Measurements from ENCODE around the gene HPS4. TPM values are rescaled to one million over a fixed set of nuclear protein-coding genes. Genes with fewer than 3 reads are reported as not detected.

The HPS4 gene
- total RNA-seq, 1 donor from 2014 or later, result 44.5 TPM

- peak overlapping the region; percentile 72 for H3K4me3 Mint-ChIP-seq
- H3K27me3 Mint-ChIP-seq (ENCODE audit: insufficient read depth), result no peaks in the 10 kb centered on the region
- intact Hi-C loops (cut with micrococcal nuclease), result loop anchor here (1.0 kb wide), 1 partner anchor 46 kb away; no protein-coding TSS in a partner anchor
- H3K4me1 Mint-ChIP-seq (ENCODE audit: low read depth), result peaks cover 62% of the 10 kb centered on the region
- DNase-seq (ENCODE audit: low spot score), result no peak
- H3K27ac Mint-ChIP-seq, result peak overlapping the region; percentile 82
- peaks cover 39% of the 10 kb centered on the region for H3K36me3 Mint-ChIP-seq (ENCODE audit: low read depth)
- H3K9me3 Mint-ChIP-seq, result no peaks in the 10 kb centered on the region
Observed at GRCh38 chr22:26477341-26477731, 6.2 kb downstream of the HPS4 start.

GRCh38 chr22:26476705-26477340, 6.8 kb downstream of the HPS4 start:
- H3K27me3 Mint-ChIP-seq (ENCODE audit: insufficient read depth), result no peaks in the 10 kb centered on the region

GRCh38 chr22:26474682-26475081, 8.9 kb downstream of the HPS4 start:
- intact Hi-C loops (cut with micrococcal nuclease), result no loop called here
- Mint-ChIP-seq H3K9me3 (no peaks in the 10 kb centered on the region), H3K36me3 (ENCODE audit: low read depth) (peaks cover 45% of the 10 kb centered on the region), H3K27me3 (ENCODE audit: insufficient read depth) (no peaks in the 10 kb centered on the region), H3K27ac (no peak overlapping the region), H3K4me3 (no peak overlapping the region), H3K4me1 (ENCODE audit: low read depth) (peaks cover 36% of the 10 kb centered on the region)
- no peak for DNase-seq (ENCODE audit: low spot score)

More at GRCh38 chr22:26476705-26477340, 6.8 kb downstream of the HPS4 start:
- Mint-ChIP-seq H3K27ac (peak overlapping the region; percentile 82), H3K4me1 (ENCODE audit: low read depth) (peaks cover 56% of the 10 kb centered on the region), H3K4me3 (peak overlapping the region; percentile 43), H3K36me3 (ENCODE audit: low read depth) (peaks cover 42% of the 10 kb centered on the region), H3K9me3 (no peaks in the 10 kb centered on the region)
- no peak for DNase-seq (ENCODE audit: low spot score)
- intact Hi-C loops (cut with micrococcal nuclease), result loop anchor here (1.0 kb wide), 1 partner anchor 46 kb away; no protein-coding TSS in a partner anchor

- H3K27ac Mint-ChIP-seq, result peak overlapping the region; percentile 40
- peaks cover 9% of the 10 kb centered on the region for H3K4me1 Mint-ChIP-seq (ENCODE audit: low read depth)
Observed at GRCh38 chr22:26471522-26471921, 12.1 kb downstream of the HPS4 start.

GRCh38 chr22:26470807-26471206, 12.8 kb downstream of the HPS4 start:
- intact Hi-C loops (cut with micrococcal nuclease), result no loop called here
- H3K4me3 Mint-ChIP-seq, result no peak overlapping the region
- H3K4me1 Mint-ChIP-seq (ENCODE audit: low read depth), result peaks cover 7% of the 10 kb centered on the region
- no peaks in the 10 kb centered on the region for H3K9me3 Mint-ChIP-seq
- no peaks in the 10 kb centered on the region for H3K27me3 Mint-ChIP-seq (ENCODE audit: insufficient read depth)
- DNase-seq (ENCODE audit: low spot score), result no peak
- no peak overlapping the region for H3K27ac Mint-ChIP-seq
- H3K36me3 Mint-ChIP-seq (ENCODE audit: low read depth), result peaks cover 38% of the 10 kb centered on the region

More at GRCh38 chr22:26471522-26471921, 12.1 kb downstream of the HPS4 start:
- Mint-ChIP-seq H3K27me3 (ENCODE audit: insufficient read depth) (no peaks in the 10 kb centered on the region), H3K9me3 (no peaks in the 10 kb centered on the region), H3K4me3 (no peak overlapping the region), H3K36me3 (ENCODE audit: low read depth) (peaks cover 39% of the 10 kb centered on the region)
- no peak for DNase-seq (ENCODE audit: low spot score)
- intact Hi-C loops (cut with micrococcal nuclease), result no loop called here

GRCh38 chr22:26466196-26466595, 17.4 kb downstream of the HPS4 start:
- intact Hi-C loops (cut with micrococcal nuclease), result no loop called here
- no peaks in the 10 kb centered on the region for H3K9me3 Mint-ChIP-seq
- no peak overlapping the region for H3K4me3 Mint-ChIP-seq
- no peak for DNase-seq (ENCODE audit: low spot score)
- H3K4me1 Mint-ChIP-seq (ENCODE audit: low read depth), result no peaks in the 10 kb centered on the region
- no peak overlapping the region for H3K27ac Mint-ChIP-seq
- H3K27me3 Mint-ChIP-seq (ENCODE audit: insufficient read depth), result no peaks in the 10 kb centered on the region
- H3K36me3 Mint-ChIP-seq (ENCODE audit: low read depth), result peaks cover 37% of the 10 kb centered on the region

- no peak overlapping the region for H3K27ac Mint-ChIP-seq
- DNase-seq (ENCODE audit: low spot score), result no peak
- H3K27me3 Mint-ChIP-seq (ENCODE audit: insufficient read depth), result no peaks in the 10 kb centered on the region
- peaks cover 33% of the 10 kb centered on the region for H3K36me3 Mint-ChIP-seq (ENCODE audit: low read depth)
- no peaks in the 10 kb centered on the region for H3K9me3 Mint-ChIP-seq
- intact Hi-C loops (cut with micrococcal nuclease), result no loop called here
- H3K4me3 Mint-ChIP-seq, result no peak overlapping the region
- H3K4me1 Mint-ChIP-seq (ENCODE audit: low read depth), result no peaks in the 10 kb centered on the region
Observed at GRCh38 chr22:26464312-26464711, 19.3 kb downstream of the HPS4 start.

GRCh38 chr22:26463688-26464087, 19.9 kb downstream of the HPS4 start:
- no peak for DNase-seq (ENCODE audit: low spot score)
- intact Hi-C loops (cut with micrococcal nuclease), result no loop called here
- H3K4me3 Mint-ChIP-seq, result no peak overlapping the region
- no peak overlapping the region for H3K27ac Mint-ChIP-seq
- peaks cover 32% of the 10 kb centered on the region for H3K36me3 Mint-ChIP-seq (ENCODE audit: low read depth)
- H3K27me3 Mint-ChIP-seq (ENCODE audit: insufficient read depth), result no peaks in the 10 kb centered on the region
- no peaks in the 10 kb centered on the region for H3K9me3 Mint-ChIP-seq
- no peaks in the 10 kb centered on the region for H3K4me1 Mint-ChIP-seq (ENCODE audit: low read depth)

GRCh38 chr22:26463101-26463661, 20.4 kb downstream of the HPS4 start:
- Mint-ChIP-seq H3K4me3 (no peak overlapping the region), H3K27ac (no peak overlapping the region), H3K27me3 (ENCODE audit: insufficient read depth) (no peaks in the 10 kb centered on the region), H3K4me1 (ENCODE audit: low read depth) (no peaks in the 10 kb centered on the region), H3K36me3 (ENCODE audit: low read depth) (peaks cover 31% of the 10 kb centered on the region), H3K9me3 (no peaks in the 10 kb centered on the region)
- DNase-seq (ENCODE audit: low spot score), result no peak
- intact Hi-C loops (cut with micrococcal nuclease), result no loop called here

- no peaks in the 10 kb centered on the region for H3K4me1 Mint-ChIP-seq (ENCODE audit: low read depth)
- no peaks in the 10 kb centered on the region for H3K9me3 Mint-ChIP-seq
- intact Hi-C loops (cut with micrococcal nuclease), result no loop called here
- H3K4me3 Mint-ChIP-seq, result no peak overlapping the region
- no peaks in the 10 kb centered on the region for H3K27me3 Mint-ChIP-seq (ENCODE audit: insufficient read depth)
- H3K27ac Mint-ChIP-seq, result no peak overlapping the region
- DNase-seq (ENCODE audit: low spot score), result no peak
- peaks cover 30% of the 10 kb centered on the region for H3K36me3 Mint-ChIP-seq (ENCODE audit: low read depth)
Observed at GRCh38 chr22:26462641-26463040, 20.9 kb downstream of the HPS4 start.

- H3K27ac Mint-ChIP-seq, result no peak overlapping the region
- H3K4me3 Mint-ChIP-seq, result no peak overlapping the region
- no peaks in the 10 kb centered on the region for H3K27me3 Mint-ChIP-seq (ENCODE audit: insufficient read depth)
- no peaks in the 10 kb centered on the region for H3K9me3 Mint-ChIP-seq
- DNase-seq (ENCODE audit: low spot score), result no peak
- no peaks in the 10 kb centered on the region for H3K4me1 Mint-ChIP-seq (ENCODE audit: low read depth)
- peaks cover 30% of the 10 kb centered on the region for H3K36me3 Mint-ChIP-seq (ENCODE audit: low read depth)
- intact Hi-C loops (cut with micrococcal nuclease), result no loop called here
Observed at GRCh38 chr22:26462051-26462450, 21.5 kb downstream of the HPS4 start.

GRCh38 chr22:26461188-26461810, 22.3 kb downstream of the HPS4 start:
- no peak overlapping the region for H3K4me3 Mint-ChIP-seq
- no peaks in the 10 kb centered on the region for H3K27me3 Mint-ChIP-seq (ENCODE audit: insufficient read depth)
- intact Hi-C loops (cut with micrococcal nuclease), result loop anchor here (1.0 to 2.0 kb wide), 4 partner anchors 30 to 101 kb away; no protein-coding TSS in a partner anchor
- no peak overlapping the region for H3K27ac Mint-ChIP-seq
- H3K4me1 Mint-ChIP-seq (ENCODE audit: low read depth), result no peaks in the 10 kb centered on the region
- DNase-seq (ENCODE audit: low spot score), result peak; percentile 16
- H3K36me3 Mint-ChIP-seq (ENCODE audit: low read depth), result peaks cover 30% of the 10 kb centered on the region
- no peaks in the 10 kb centered on the region for H3K9me3 Mint-ChIP-seq

- H3K9me3 Mint-ChIP-seq, result no peaks in the 10 kb centered on the region
- no peaks in the 10 kb centered on the region for H3K27me3 Mint-ChIP-seq (ENCODE audit: insufficient read depth)
- H3K4me1 Mint-ChIP-seq (ENCODE audit: low read depth), result no peaks in the 10 kb centered on the region
- no peak overlapping the region for H3K27ac Mint-ChIP-seq
- H3K36me3 Mint-ChIP-seq (ENCODE audit: low read depth), result peaks cover 24% of the 10 kb centered on the region
- H3K4me3 Mint-ChIP-seq, result no peak overlapping the region
- DNase-seq (ENCODE audit: low spot score), result no peak
- intact Hi-C loops (cut with micrococcal nuclease), result loop anchor here (2.0 kb wide), 1 partner anchor 29 kb away; no protein-coding TSS in a partner anchor
Observed at GRCh38 chr22:26460202-26460601, 23.4 kb downstream of the HPS4 start.
